Smooth muscle cell (in vitro differentiated cells): ENCODE measurements around the gene OMA1. TPM values are rescaled to one million over a fixed set of nuclear protein-coding genes. Genes with fewer than 3 reads are reported as not detected.
"Not testable (repeated sequence)": the region's sequence is repeated elsewhere in the genome, so short reads cannot be mapped to it uniquely, and the experiment has no call there.

Experiments
- DNase-seq: peaks from one replicate; lab custom pipeline; 2025; ENCODE audit not compliant: unreplicated experiment; lab: John Stamatoyannopoulos, UW
- H2AFZ ChIP-seq: fragments of 200-600 bp; sonication (generic); 2 replicates; pipeline ENCODE4 v1.6.0; 2016; ENCODE audit warnings: antibody characterized with exemption, low read depth, mild to moderate bottlenecking
- H3F3A ChIP-seq: fragments of 200-600 bp; sonication (generic); 2 replicates; pipeline ENCODE4 v1.6.0; 2017; ENCODE audit warnings: antibody characterized with exemption, low read depth
- H3K27ac ChIP-seq: fragments of 200-600 bp; sonication (generic); 2 replicates; pipeline ENCODE4 v1.5.1; 2016; ENCODE audit warnings: low read depth, mild to moderate bottlenecking
- H3K27me3 ChIP-seq: fragments of 200-600 bp; sonication (generic); 2 replicates; pipeline ENCODE4 v1.6.1; 2016; ENCODE audit warnings: low read depth, mild to moderate bottlenecking
- H3K36me3 ChIP-seq: fragments of 200-600 bp; sonication (generic); 2 replicates; pipeline ENCODE4 v1.5.1; 2016; ENCODE audit warnings: low read depth
- H3K4me1 ChIP-seq: fragments of 200-600 bp; sonication (generic); 2 replicates; pipeline ENCODE4 v1.5.1; 2016; ENCODE audit warnings: low read depth
- H3K4me2 ChIP-seq: fragments of 200-600 bp; sonication (generic); 2 replicates; pipeline ENCODE4 v1.6.0; 2016; ENCODE audit warnings: mild to moderate bottlenecking
- H3K4me3 ChIP-seq: fragments of 200-600 bp; sonication (generic); 2 replicates; pipeline ENCODE4 v1.5.1; 2016; ENCODE audit warnings: mild to moderate bottlenecking
- H3K79me2 ChIP-seq: fragments of 200-600 bp; sonication (generic); 2 replicates; pipeline ENCODE4 v1.6.0; 2016; ENCODE audit warnings: low read depth, mild to moderate bottlenecking
- H3K9ac ChIP-seq: fragments of 200-600 bp; sonication (generic); 2 replicates; pipeline ENCODE4 v1.6.0; 2016; ENCODE audit warnings: low read depth
- H3K9me3 ChIP-seq: fragments of 200-600 bp; sonication (generic); replicated peaks from 2 replicates; pipeline ENCODE4 v1.5.1; 2016; ENCODE audit warnings: low read depth
- H4K20me1 ChIP-seq: fragments of 200-600 bp; sonication (generic); 2 replicates; pipeline ENCODE4 v1.6.0; 2016; ENCODE audit warnings: low read depth
- CTCF ChIP-seq: fragments of 200-600 bp; sonication (generic); IDR thresholded peaks from 2 replicates; pipeline ENCODE4 v1.5.1; 2017; ENCODE audit warnings: borderline replicate concordance, mild to moderate bottlenecking, antibody characterized with exemption; ENCODE audit not compliant: insufficient read depth, poor library complexity, severe bottlenecking
- whole genome bisulfite sequencing: methylation state at CpG from one replicate; pipeline ENCODE4 v1.1.7; 2016; ENCODE audit warnings: low lambda C conversion rate; 5-methylcytosine and 5-hydroxymethylcytosine counted together
- polyA plus RNA-seq: library from polyadenylated mRNA; unstranded; fragments of >200 nt; fragmentation: Nextera tagmentation; extraction: Ambion mirVana; gene quantifications from 2 replicates; pipeline ENCODE4 v1.2.1, GENCODE V29; 2016
- total RNA-seq: library from RNA; depleted of rRNA; stranded (reverse); fragments of >200 nt; gene quantifications from 2 replicates; pipeline ENCODE4 v1.2.3, GENCODE V29; 2014

Gene OMA1
- total and polyA plus RNA-seq, 2 experiments from 2014 or later = 4.4 to 12.5 TPM

- no peaks in the 10 kb centered on the region for H3K79me2 ChIP-seq
- H3K27ac ChIP-seq = no peak overlapping the region
- no peak for DNase-seq
- no peaks in the 10 kb centered on the region for H3F3A ChIP-seq
- H3K4me3 ChIP-seq = no peak overlapping the region
- H3K9me3 ChIP-seq = no peaks in the 10 kb centered on the region
- H3K4me2 ChIP-seq = no peak overlapping the region
- H3K4me1 ChIP-seq = no peaks in the 10 kb centered on the region
- no peak for TF ChIP-seq CTCF
- H3K27me3 ChIP-seq = no peaks in the 10 kb centered on the region
- no peaks in the 10 kb centered on the region for H3K36me3 ChIP-seq
- 77% methylated on average over 4 of the region's 4 CpGs for WGBS
- H2AFZ ChIP-seq = no peak overlapping the region
- no peak overlapping the region for H3K9ac ChIP-seq
- no peaks in the 10 kb centered on the region for H4K20me1 ChIP-seq
Observed at GRCh38 chr1:58497499-58497898, 49.0 kb downstream of the OMA1 start.

GRCh38 chr1:58496042-58496441 is 50.5 kb downstream of the OMA1 start:
- no peak for TF ChIP-seq CTCF
- no peak overlapping the region for H2AFZ ChIP-seq
- no peaks in the 10 kb centered on the region for H3K9me3 ChIP-seq
- H3K4me3 ChIP-seq = no peak overlapping the region
- no peaks in the 10 kb centered on the region for H3K79me2 ChIP-seq
- DNase-seq = no peak
- no peak overlapping the region for H3K9ac ChIP-seq
- no peaks in the 10 kb centered on the region for H3K27me3 ChIP-seq
- H4K20me1 ChIP-seq = no peaks in the 10 kb centered on the region
- H3K4me1 ChIP-seq = no peaks in the 10 kb centered on the region
- H3F3A ChIP-seq = no peaks in the 10 kb centered on the region
- no peak overlapping the region for H3K4me2 ChIP-seq
- no peaks in the 10 kb centered on the region for H3K36me3 ChIP-seq
- WGBS = 87% methylated on average over 3 of the region's 3 CpGs
- H3K27ac ChIP-seq = no peak overlapping the region

GRCh38 chr1:58488914-58489313 is 57.6 kb downstream of the OMA1 start:
- H4K20me1 ChIP-seq, H3K4me3 ChIP-seq, DNase-seq, H3K9ac ChIP-seq, H3F3A ChIP-seq, H3K27me3 ChIP-seq, H3K9me3 ChIP-seq, H3K79me2 ChIP-seq, H3K27ac ChIP-seq, H3K36me3 ChIP-seq, H3K4me1 ChIP-seq, H3K4me2 ChIP-seq, H2AFZ ChIP-seq: not testable (repeated sequence)
- WGBS = 95% methylated on average over 18 of the region's 18 CpGs

- Histone ChIP-seq H3K9me3 (no peaks in the 10 kb centered on the region), H3K27me3 (no peaks in the 10 kb centered on the region), H3K4me1 (no peaks in the 10 kb centered on the region), H3K79me2 (no peaks in the 10 kb centered on the region), H2AFZ (no peak overlapping the region), H3K4me3 (no peak overlapping the region), H3K9ac (no peak overlapping the region), H3F3A (no peaks in the 10 kb centered on the region), H4K20me1 (no peaks in the 10 kb centered on the region), H3K36me3 (no peaks in the 10 kb centered on the region), H3K4me2 (no peak overlapping the region), H3K27ac (no peak overlapping the region)
- TF ChIP-seq CTCF = no peak
- 96% methylated on average over 5 of the region's 5 CpGs for WGBS
- no peak for DNase-seq
Observed at GRCh38 chr1:58487002-58487401, 59.5 kb downstream of the OMA1 start.
